CD14-positive monocyte (primary cell): Measurements from ENCODE around the gene CCDC112. TPM values are rescaled to one million over a fixed set of nuclear protein-coding genes. Genes with fewer than 3 reads are reported as not detected.

Experiments used
- DNase-seq, 3 donors: peaks; one replicate each; pipeline ENCODE4 v3.0.0-alpha.2; 2011 to 2022
- H2AFZ ChIP-seq: 2 replicates; pipeline ENCODE4 v1.6.0; 2012; ENCODE audit warnings: mild to moderate bottlenecking, low read depth, low read length, inconsistent platforms; ENCODE audit not compliant: insufficient read depth, poor library complexity, severe bottlenecking
- H3K27ac ChIP-seq, 2 donors: 1 replicate in 1 of 2; 2 replicates in 1 of 2; pipeline ENCODE4 v1.5.1; 2012 to 2013; ENCODE audit warnings: low read length in 2 of 2, control low read depth in 1 of 2, inconsistent platforms in 1 of 2, low read depth in 1 of 2, mild to moderate bottlenecking in 1 of 2
- H3K27me3 ChIP-seq, 2 donors: one replicate each; pipeline versions ENCODE4 v1.6.0 to v1.6.1; 2011 to 2013; ENCODE audit warnings: low read length in 2 of 2; ENCODE audit not compliant: control insufficient read depth in 2 of 2, insufficient read depth in 2 of 2
- H3K36me3 ChIP-seq, 2 donors: replicated peaks in 1 of 2; 1 replicate in 1 of 2; 2 replicates in 1 of 2; pipeline versions ENCODE4 v1.5.1 to v1.6.1; 2012 to 2013; ENCODE audit warnings: low read length in 2 of 2, control low read depth in 1 of 2, inconsistent platforms in 1 of 2, mild to moderate bottlenecking in 1 of 2; ENCODE audit not compliant: insufficient read depth in 2 of 2, control insufficient read depth in 1 of 2
- H3K4me1 ChIP-seq, 2 donors: 1 replicate in 1 of 2; 2 replicates in 1 of 2; pipeline versions ENCODE4 v1.5.1 to v1.6.1; 2012 to 2013; ENCODE audit warnings: low read length in 2 of 2, control low read depth in 1 of 2, inconsistent platforms in 1 of 2, mild to moderate bottlenecking in 1 of 2, moderate library complexity in 1 of 2; ENCODE audit not compliant: insufficient read depth in 2 of 2, control insufficient read depth in 1 of 2
- H3K4me2 ChIP-seq: replicated peaks from 2 replicates; pipeline ENCODE3; 2012; ENCODE audit warnings: low read length, moderate library complexity, mild to moderate bottlenecking; ENCODE audit not compliant: poor library complexity, severe bottlenecking; ENCODE audit errors: extremely low read depth
- H3K4me3 ChIP-seq, 3 experiments: fragments of 200-600 bp in 1 of 3; sonication (generic) in 1 of 3; replicated peaks in 1 of 3; 1 replicate in 2 of 3; 2 replicates in 1 of 3; pipeline ENCODE4 v1.5.1; 2011 to 2013; ENCODE audit warnings: low read length in 3 of 3, mild to moderate bottlenecking in 3 of 3, control low read depth in 2 of 3, low read depth in 2 of 3, inconsistent platforms in 1 of 3, moderate library complexity in 1 of 3
- H3K79me2 ChIP-seq: 2 replicates; pipeline ENCODE4 v1.6.0; 2012; ENCODE audit warnings: mild to moderate bottlenecking, control low read depth, inconsistent platforms, low read length, moderate library complexity; ENCODE audit not compliant: insufficient read depth
- H3K9ac ChIP-seq: 2 replicates; pipeline ENCODE4 v1.6.0; 2017; ENCODE audit warnings: low read length, mild to moderate bottlenecking; ENCODE audit not compliant: insufficient read depth, poor library complexity, severe bottlenecking
- H3K9me3 ChIP-seq, 2 donors: replicated peaks in 1 of 2; 1 replicate in 1 of 2; 2 replicates in 1 of 2; pipeline versions ENCODE4 v1.5.1 to v1.6.1; 2012 to 2013; ENCODE audit warnings: low read length in 2 of 2, control low read depth in 1 of 2; ENCODE audit not compliant: control insufficient read depth in 1 of 2, insufficient read depth in 1 of 2
- H4K20me1 ChIP-seq: 2 replicates; pipeline ENCODE4 v1.6.0; 2012; ENCODE audit warnings: mild to moderate bottlenecking, low read length, control low read depth, moderate library complexity; ENCODE audit not compliant: insufficient read depth
- H3K27ac Mint-ChIP-seq, 7 donors: one replicate each; pipeline ENCODE4 v1.8.0; 2020; ENCODE audit warnings: mild to moderate bottlenecking in 7 of 7, mixed read lengths in 7 of 7, moderate library complexity in 6 of 7, inconsistent platforms in 2 of 7
- H3K27me3 Mint-ChIP-seq, 3 donors: one replicate each; pipeline ENCODE4 v1.8.0; 2021 to 2022; ENCODE audit warnings: low read depth in 3 of 3, mild to moderate bottlenecking in 3 of 3, mixed read lengths in 3 of 3, moderate library complexity in 3 of 3, inconsistent platforms in 1 of 3
- H3K36me3 Mint-ChIP-seq, 2 donors: one replicate each; pipeline ENCODE4 v1.8.0; 2020; ENCODE audit warnings: mixed read lengths in 2 of 2, inconsistent platforms in 1 of 2, mild to moderate bottlenecking in 1 of 2
- H3K4me1 Mint-ChIP-seq: one replicate; pipeline ENCODE4 v1.8.0; 2020; ENCODE audit warnings: mild to moderate bottlenecking, mixed read lengths
- H3K4me3 Mint-ChIP-seq, 2 donors: one replicate each; pipeline ENCODE4 v1.8.0; 2020; ENCODE audit warnings: mild to moderate bottlenecking in 2 of 2, mixed read lengths in 2 of 2, moderate library complexity in 1 of 2
- H3K9me3 Mint-ChIP-seq, 7 donors: one replicate each; pipeline ENCODE4 v1.8.0; 2020 to 2022; ENCODE audit warnings: mixed read lengths in 7 of 7, mild to moderate bottlenecking in 6 of 7, moderate library complexity in 6 of 7, inconsistent platforms in 2 of 7
- CTCF ChIP-seq: fragments of 200-600 bp; IDR thresholded peaks from one replicate; pipeline ENCODE4 v1.8.0; 2022; ENCODE audit warnings: antibody characterized with exemption, mild to moderate bottlenecking
- WGBS: methylation state at CpG from one replicate; pipeline ENCODE4 v1.1.5; 2013; ENCODE audit warnings: missing lambda C conversion rate; ENCODE audit not compliant: insufficient coverage; 5-methylcytosine and 5-hydroxymethylcytosine counted together
- intact Hi-C, 2 donors: fragments of 100-400 bp; cut with micrococcal nuclease; formaldehyde crosslinking; loops; one replicate each; pipeline versions ENCODE4 v1.15.0 to v1.15.1; 2023
- polyA plus RNA-seq, 3 donors: library from polyadenylated mRNA; depleted of rRNA in 1 of 3; unstranded in 2 of 3; stranded (reverse) in 1 of 3; fragments of 300-500 nt in 2 of 3; fragments of >200 nt in 1 of 3; fragmentation: Illumina TruSeq in 2 of 3; gene quantifications; 1 replicate in 2 of 3; 2 replicates in 1 of 3; pipeline ENCODE4 v1.2.3, GENCODE V29; 2012 to 2021

CCDC112 gene
- polyA plus RNA-seq, 3 donors: 4.3 to 6.2 (median 5.9) TPM

GRCh38 chr5:115335301-115335700 lies 38.8 kb upstream of the CCDC112 start:
- 100% methylated on average over 1 of the region's 2 CpGs for WGBS
- Histone ChIP-seq H3K36me3 (no peaks in the 10 kb centered on the region), H4K20me1 (no peaks in the 10 kb centered on the region), H3K9ac (no peak overlapping the region), H3K27ac (no peak overlapping the region), H3K4me1 (no peaks in the 10 kb centered on the region), H3K9me3 (no peaks in the 10 kb centered on the region), H3K27me3 (no peaks in the 10 kb centered on the region), H3K79me2 (no peaks in the 10 kb centered on the region), H3K4me2 (no peak overlapping the region), H3K4me3 (no peak overlapping the region), H2AFZ (no peak overlapping the region)
- DNase-seq: no peak
- peaks cover 0 to 4% (median 0%) of the 10 kb centered on the region in 7 donors for H3K9me3 Mint-ChIP-seq
- TF ChIP-seq CTCF: no peak
- H3K27me3 Mint-ChIP-seq: peaks cover 0 to 4% (median 0%) of the 10 kb centered on the region in 3 donors
- no peak overlapping the region for H3K27ac Mint-ChIP-seq
- H3K36me3 Mint-ChIP-seq: no peaks in the 10 kb centered on the region
- no peak overlapping the region for H3K4me3 Mint-ChIP-seq
- H3K4me1 Mint-ChIP-seq: no peaks in the 10 kb centered on the region
- intact Hi-C loops: no loop called here

GRCh38 chr5:115333164-115333563 lies 36.7 kb upstream of the CCDC112 start:
- no peak overlapping the region for H2AFZ ChIP-seq
- H3K27ac Mint-ChIP-seq: no peak overlapping the region
- no peak overlapping the region for H3K4me2 ChIP-seq
- no peak overlapping the region for H3K27ac ChIP-seq
- H4K20me1 ChIP-seq: no peaks in the 10 kb centered on the region
- no CpG with 5 or more reads among the region's 1 CpG for WGBS
- no peaks in the 10 kb centered on the region for H3K27me3 ChIP-seq
- no peak for DNase-seq
- H3K27me3 Mint-ChIP-seq: peaks cover 0 to 2% (median 0%) of the 10 kb centered on the region in 3 donors
- no peak for TF ChIP-seq CTCF
- no peaks in the 10 kb centered on the region for H3K4me1 ChIP-seq
- H3K36me3 ChIP-seq: no peaks in the 10 kb centered on the region
- H3K9ac ChIP-seq: no peak overlapping the region
- intact Hi-C loops: no loop called here
- H3K9me3 ChIP-seq: no peaks in the 10 kb centered on the region
- H3K4me3 Mint-ChIP-seq: no peak overlapping the region
- H3K9me3 Mint-ChIP-seq: peaks cover 0 to 3% (median 0%) of the 10 kb centered on the region in 7 donors
- H3K4me3 ChIP-seq: no peak overlapping the region
- no peaks in the 10 kb centered on the region for H3K79me2 ChIP-seq
- H3K36me3 Mint-ChIP-seq: no peaks in the 10 kb centered on the region
- no peaks in the 10 kb centered on the region for H3K4me1 Mint-ChIP-seq
